WTC11 (cell line): Measurements from ENCODE around the gene KAZN.

Experiments
- ESRRA ChIP-seq: sonication (generic); formaldehyde crosslinking; IDR thresholded peaks from 2 replicates; pipeline ENCODE4 v1.8.1; 2022; ENCODE audit warnings: mild to moderate bottlenecking, missing genetic modification reagents, borderline replicate concordance
- FOXJ3 ChIP-seq: sonication (generic); formaldehyde crosslinking; IDR thresholded peaks from 2 replicates; pipeline ENCODE4 v1.9.0; 2021; ENCODE audit warnings: missing genetic modification reagents, mild to moderate bottlenecking, borderline replicate concordance
- GABPB1 ChIP-seq: sonication (generic); formaldehyde crosslinking; IDR thresholded peaks from 2 replicates; pipeline ENCODE4 v1.8.1; 2023; ENCODE audit warnings: mild to moderate bottlenecking, missing genetic modification reagents
- TEAD4 ChIP-seq: sonication (generic); formaldehyde crosslinking; IDR thresholded peaks from 2 replicates; pipeline ENCODE4 v1.8.0; 2022; ENCODE audit warnings: mild to moderate bottlenecking, missing genetic modification reagents
- ZNF138 ChIP-seq: sonication (generic); formaldehyde crosslinking; conservative IDR thresholded peaks from 2 replicates; pipeline ENCODE4 v1.8.1; 2022; ENCODE audit warnings: mild to moderate bottlenecking, moderate library complexity, missing genetic modification reagents
- TF ChIP-seq, protein P1 (sequence below): fragments of 250-450 bp; sonication (Bioruptor Pico); conservative IDR thresholded peaks from 2 replicates; pipeline ENCODE4 v1.9.0; 2021; ENCODE audit warnings: mild to moderate bottlenecking
- TF ChIP-seq, protein P2 (sequence below): fragments of 200-600 bp; IDR thresholded peaks from 2 replicates; pipeline ENCODE4 v1.8.0; 2022; ENCODE audit warnings: antibody characterized with exemption
- TF ChIP-seq, protein P3 (sequence below): sonication (generic); formaldehyde crosslinking; conservative IDR thresholded peaks from 2 replicates; pipeline ENCODE4 v1.8.1; 2022; ENCODE audit warnings: mild to moderate bottlenecking, missing genetic modification reagents
- TF ChIP-seq, protein P4 (sequence below): sonication (generic); formaldehyde crosslinking; IDR thresholded peaks from 2 replicates; pipeline ENCODE4 v1.8.1; 2023; ENCODE audit warnings: mild to moderate bottlenecking, missing genetic modification reagents
- TF ChIP-seq, protein P5 (sequence below): sonication (generic); formaldehyde crosslinking; conservative IDR thresholded peaks from 2 replicates; pipeline ENCODE4 v1.8.1; 2023; ENCODE audit warnings: mild to moderate bottlenecking, low read depth, missing genetic modification reagents, moderate library complexity
- TF ChIP-seq, protein P6 (sequence below): sonication (generic); formaldehyde crosslinking; IDR thresholded peaks from 2 replicates; pipeline ENCODE4 v1.8.0; 2023; ENCODE audit warnings: missing genetic modification reagents

DNA sequence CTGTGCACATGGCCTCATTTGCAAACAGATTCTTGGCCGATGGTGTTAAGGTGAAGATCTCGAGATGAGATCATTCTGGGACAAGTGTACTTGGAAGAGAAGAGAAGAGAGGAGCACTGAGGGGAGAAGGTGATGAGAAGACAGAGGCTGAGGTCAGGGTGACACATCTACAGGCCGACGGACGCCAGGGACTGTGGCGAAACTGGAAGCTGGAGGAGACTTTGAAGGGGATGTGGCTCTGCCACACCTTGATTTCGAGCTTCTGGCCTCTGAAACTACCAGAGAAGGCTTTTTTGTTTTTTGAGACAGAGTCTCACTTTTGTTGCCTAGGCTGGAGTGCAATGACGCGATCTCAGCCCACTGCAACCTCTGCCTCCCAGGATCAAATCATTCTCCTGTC, 417.5 kb downstream of the KAZN start:
- TF ChIP-seq, protein P1, sequence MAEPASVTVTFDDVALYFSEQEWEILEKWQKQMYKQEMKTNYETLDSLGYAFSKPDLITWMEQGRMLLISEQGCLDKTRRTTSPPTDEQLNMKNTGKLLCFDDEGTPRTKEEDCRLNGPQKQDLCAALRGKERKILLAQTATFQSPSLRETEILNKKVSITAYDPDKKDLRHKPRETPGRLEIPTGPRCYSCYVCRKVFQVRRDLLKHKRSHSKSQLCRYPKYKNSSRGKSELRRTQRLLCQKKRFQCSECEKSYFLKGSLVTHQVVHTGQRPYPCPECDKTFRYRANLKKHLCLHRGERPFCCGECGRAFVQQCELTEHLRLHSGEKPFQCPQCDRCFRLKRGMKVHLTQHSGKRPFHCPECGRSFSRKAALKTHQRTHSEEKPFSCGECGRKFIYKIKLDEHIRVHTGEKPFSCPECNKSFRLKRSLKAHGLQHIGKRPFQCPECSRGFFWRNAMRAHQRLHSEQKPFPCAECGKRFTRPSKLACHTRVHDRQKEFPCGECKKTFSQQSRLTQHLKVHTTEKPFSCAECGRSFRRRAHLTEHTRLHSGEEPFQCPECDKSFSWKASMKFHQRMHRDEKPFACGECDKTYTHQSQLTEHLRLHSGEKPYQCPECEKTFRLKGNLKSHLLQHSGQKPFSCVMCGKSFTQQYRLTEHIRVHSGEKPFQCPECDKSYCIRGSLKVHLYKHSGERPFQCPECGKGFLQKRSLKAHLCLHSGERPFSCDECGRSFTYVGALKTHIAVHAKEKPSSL (CRISPR knock-in tag) = no peak
- TF ChIP-seq, protein P2, sequence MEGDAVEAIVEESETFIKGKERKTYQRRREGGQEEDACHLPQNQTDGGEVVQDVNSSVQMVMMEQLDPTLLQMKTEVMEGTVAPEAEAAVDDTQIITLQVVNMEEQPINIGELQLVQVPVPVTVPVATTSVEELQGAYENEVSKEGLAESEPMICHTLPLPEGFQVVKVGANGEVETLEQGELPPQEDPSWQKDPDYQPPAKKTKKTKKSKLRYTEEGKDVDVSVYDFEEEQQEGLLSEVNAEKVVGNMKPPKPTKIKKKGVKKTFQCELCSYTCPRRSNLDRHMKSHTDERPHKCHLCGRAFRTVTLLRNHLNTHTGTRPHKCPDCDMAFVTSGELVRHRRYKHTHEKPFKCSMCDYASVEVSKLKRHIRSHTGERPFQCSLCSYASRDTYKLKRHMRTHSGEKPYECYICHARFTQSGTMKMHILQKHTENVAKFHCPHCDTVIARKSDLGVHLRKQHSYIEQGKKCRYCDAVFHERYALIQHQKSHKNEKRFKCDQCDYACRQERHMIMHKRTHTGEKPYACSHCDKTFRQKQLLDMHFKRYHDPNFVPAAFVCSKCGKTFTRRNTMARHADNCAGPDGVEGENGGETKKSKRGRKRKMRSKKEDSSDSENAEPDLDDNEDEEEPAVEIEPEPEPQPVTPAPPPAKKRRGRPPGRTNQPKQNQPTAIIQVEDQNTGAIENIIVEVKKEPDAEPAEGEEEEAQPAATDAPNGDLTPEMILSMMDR = no peak
- TF ChIP-seq FOXJ3 (CRISPR knock-in tag) = no peak
- TF ChIP-seq, protein P3, sequence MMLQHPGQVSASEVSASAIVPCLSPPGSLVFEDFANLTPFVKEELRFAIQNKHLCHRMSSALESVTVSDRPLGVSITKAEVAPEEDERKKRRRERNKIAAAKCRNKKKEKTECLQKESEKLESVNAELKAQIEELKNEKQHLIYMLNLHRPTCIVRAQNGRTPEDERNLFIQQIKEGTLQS (CRISPR knock-in tag) = no peak
- TF ChIP-seq ZNF138 (CRISPR knock-in tag) = no peak
- TF ChIP-seq ESRRA = no peak
- TF ChIP-seq, protein P4, sequence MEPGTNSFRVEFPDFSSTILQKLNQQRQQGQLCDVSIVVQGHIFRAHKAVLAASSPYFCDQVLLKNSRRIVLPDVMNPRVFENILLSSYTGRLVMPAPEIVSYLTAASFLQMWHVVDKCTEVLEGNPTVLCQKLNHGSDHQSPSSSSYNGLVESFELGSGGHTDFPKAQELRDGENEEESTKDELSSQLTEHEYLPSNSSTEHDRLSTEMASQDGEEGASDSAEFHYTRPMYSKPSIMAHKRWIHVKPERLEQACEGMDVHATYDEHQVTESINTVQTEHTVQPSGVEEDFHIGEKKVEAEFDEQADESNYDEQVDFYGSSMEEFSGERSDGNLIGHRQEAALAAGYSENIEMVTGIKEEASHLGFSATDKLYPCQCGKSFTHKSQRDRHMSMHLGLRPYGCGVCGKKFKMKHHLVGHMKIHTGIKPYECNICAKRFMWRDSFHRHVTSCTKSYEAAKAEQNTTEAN (CRISPR knock-in tag) = no peak
- TF ChIP-seq GABPB1 (CRISPR knock-in tag) = no peak
- TF ChIP-seq, protein P5, sequence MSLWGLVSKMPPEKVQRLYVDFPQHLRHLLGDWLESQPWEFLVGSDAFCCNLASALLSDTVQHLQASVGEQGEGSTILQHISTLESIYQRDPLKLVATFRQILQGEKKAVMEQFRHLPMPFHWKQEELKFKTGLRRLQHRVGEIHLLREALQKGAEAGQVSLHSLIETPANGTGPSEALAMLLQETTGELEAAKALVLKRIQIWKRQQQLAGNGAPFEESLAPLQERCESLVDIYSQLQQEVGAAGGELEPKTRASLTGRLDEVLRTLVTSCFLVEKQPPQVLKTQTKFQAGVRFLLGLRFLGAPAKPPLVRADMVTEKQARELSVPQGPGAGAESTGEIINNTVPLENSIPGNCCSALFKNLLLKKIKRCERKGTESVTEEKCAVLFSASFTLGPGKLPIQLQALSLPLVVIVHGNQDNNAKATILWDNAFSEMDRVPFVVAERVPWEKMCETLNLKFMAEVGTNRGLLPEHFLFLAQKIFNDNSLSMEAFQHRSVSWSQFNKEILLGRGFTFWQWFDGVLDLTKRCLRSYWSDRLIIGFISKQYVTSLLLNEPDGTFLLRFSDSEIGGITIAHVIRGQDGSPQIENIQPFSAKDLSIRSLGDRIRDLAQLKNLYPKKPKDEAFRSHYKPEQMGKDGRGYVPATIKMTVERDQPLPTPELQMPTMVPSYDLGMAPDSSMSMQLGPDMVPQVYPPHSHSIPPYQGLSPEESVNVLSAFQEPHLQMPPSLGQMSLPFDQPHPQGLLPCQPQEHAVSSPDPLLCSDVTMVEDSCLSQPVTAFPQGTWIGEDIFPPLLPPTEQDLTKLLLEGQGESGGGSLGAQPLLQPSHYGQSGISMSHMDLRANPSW (CRISPR knock-in tag) = no peak
- TF ChIP-seq TEAD4 (CRISPR knock-in tag) = no peak
- TF ChIP-seq, protein P6, sequence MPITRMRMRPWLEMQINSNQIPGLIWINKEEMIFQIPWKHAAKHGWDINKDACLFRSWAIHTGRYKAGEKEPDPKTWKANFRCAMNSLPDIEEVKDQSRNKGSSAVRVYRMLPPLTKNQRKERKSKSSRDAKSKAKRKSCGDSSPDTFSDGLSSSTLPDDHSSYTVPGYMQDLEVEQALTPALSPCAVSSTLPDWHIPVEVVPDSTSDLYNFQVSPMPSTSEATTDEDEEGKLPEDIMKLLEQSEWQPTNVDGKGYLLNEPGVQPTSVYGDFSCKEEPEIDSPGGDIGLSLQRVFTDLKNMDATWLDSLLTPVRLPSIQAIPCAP (CRISPR knock-in tag) = no peak
